GM18517 (cell line): ENCODE data around the gene BNIP3.
A peak's percentile ranks its signal among the peaks of the same experiment; 100 is the strongest.
"Not testable (repeated sequence)": the region's sequence is repeated elsewhere in the genome, so short reads cannot be mapped to it uniquely, and the experiment has no call there.

ENCODE experiments used
- ATAC-seq: cut with Tn5 transposase; IDR thresholded peaks from one replicate; pipeline ENCODE4 v1.9.1; 2021; ENCODE audit warnings: mild to moderate bottlenecking, moderate library complexity; ENCODE audit not compliant: unreplicated experiment

BNIP3 gene

DNA sequence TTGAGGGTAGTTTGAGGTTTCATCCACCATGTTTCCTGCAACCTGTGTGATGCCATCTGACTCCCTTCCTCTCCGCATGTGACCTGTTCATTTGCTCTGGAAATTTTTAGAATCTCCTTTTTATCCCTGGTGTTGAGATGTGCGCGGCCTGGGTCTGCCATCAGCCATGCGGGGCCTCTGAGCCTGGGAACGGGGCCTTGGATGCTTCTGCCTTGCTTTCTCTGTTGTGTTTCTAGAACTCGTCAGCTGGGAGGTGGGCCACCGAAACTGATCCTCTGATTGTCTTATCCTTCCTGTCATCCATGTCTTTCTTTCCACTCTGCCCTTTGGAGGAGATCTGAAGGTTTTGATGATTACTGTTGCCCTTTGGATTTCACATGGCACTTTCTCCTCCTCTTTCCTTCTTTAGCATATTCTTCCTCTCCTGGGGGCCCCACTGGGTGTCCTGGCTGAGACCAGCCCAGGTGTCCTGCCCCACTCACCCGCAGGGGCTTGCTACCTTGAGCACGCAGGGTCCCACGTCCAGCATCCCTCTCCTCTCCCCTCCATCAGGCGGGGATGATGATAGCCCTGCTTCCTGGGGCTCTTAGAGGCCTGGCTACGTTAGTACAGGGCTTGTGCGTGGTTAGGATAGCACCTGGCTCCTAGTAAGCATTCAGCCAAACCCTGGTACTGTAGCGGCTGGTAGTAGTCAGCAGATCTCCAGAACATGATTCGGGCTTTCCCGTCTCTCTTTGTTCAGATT, 51.0 kb downstream of the BNIP3 start:
- no peak for ATAC-seq

- ATAC-seq: no peak
These were observed 51.6 kb downstream of the BNIP3 start for GRCh38 chr10:131930150-131930549.

DNA sequence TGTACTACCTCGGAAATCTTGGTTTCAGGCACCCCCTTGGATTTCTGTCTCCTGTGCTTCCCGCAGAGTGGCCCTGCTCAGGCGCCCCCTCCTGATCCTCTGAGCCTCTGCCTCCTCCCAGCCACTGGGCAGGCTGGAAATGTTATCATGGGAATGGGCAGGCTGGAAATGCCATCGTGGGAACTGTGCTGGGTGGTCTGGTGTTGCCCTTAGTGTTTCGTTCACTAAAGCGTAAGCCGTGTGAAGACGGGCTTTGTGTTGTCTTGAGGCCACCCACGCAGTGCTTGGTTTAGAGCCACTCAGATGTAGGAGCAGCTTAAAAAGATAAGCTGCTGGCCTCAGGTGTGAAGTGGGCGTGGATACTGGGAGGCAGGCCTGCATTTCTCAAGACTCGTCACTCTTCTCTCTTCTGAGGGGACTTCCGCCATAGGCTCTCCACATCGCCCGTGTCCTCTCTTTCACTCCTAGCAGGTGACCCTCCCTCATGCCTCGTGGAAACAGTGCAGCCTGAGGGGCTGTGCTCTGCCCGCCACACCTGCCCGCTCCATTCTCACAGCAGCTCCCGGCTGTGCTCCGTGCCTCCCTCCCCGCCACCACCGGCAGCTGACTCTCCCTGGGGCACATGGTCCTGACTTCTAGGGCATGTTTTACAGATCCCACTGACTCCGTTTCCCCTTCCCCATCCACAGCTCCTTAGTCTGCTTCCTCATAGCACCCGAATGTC, 52.4 kb downstream of the BNIP3 start:
- ATAC-seq: no peak

DNA sequence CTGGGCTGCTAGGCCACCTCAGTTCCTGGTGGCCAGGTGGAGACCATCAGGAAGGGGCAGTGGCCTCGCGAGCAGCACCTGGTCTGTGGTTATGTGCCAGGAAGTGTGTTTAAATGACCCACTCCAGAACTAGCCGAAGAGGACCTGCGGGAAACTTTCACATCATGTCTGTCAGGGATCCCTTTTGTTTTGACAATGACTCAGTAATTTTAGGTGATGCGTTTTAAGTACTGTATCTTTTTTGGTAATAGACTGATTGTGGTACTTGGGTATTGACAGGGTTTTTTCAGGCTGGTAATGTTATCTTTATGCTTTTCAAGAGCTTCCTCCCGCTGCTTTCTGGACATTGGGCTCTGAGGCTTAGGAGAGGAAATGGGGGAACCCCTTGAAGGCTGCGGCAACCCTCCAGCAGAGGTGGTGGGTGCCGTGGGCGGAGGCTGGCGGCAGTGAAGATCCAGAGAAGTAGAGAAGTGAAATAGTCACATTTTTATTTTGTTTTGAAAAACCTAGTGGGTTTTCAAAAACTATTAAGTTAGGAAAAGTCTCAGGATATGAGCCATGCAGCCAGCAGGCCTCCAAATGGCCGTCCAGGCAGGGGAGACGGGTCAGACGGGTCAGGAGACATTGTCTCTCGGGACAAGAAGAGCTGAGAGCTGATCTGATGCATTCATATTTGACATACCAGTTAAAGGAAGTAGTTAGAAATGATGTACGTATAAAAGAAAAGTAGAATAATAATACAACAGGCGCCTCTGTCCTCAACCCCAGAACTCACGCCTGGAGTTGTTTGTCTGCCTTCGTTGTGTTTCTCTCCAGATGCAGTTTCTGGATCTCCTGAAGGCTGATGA, 53.3 kb downstream of the BNIP3 start:
- ATAC-seq: peak; percentile 86

- no peak for ATAC-seq
These were observed 54.8 kb downstream of the BNIP3 start for GRCh38 chr10:131926743-131927595.

GRCh38 chr10:131926253-131926652, 55.5 kb downstream of the BNIP3 start:
- ATAC-seq: no peak

GRCh38 chr10:131925716-131926115, 56.0 kb downstream of the BNIP3 start:
- ATAC-seq: no peak

DNA sequence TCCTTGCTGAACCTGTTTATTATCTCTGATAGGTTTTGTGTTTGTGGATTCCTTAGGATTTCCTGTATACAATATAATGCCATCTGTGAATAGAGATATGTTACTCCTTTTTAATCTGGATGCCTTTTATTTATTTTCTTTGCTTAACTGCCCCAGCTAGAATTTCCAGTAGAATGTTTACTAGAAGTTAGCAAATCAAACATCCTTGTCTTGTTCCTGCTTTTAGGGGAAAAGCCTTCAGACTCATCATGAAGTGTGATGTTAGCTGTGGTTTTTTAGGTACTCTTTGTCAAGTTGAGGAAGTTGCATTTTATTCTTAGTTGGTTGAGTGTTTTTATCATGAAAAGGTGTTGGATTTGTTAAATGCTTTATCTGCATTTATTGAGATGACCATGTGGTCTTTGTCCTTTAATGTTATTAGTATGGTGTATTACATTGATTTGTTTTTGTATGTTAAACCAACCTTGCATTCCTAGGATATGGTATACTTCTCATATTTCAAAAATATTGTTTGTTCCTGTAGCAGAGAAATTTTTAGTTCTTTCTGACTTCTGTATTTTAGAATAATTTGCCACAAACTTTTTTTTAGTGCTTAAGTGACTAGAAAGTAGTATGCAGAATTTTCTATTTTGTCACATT, 56.6 kb downstream of the BNIP3 start:
- no peak for ATAC-seq

- ATAC-seq: no peak
These were observed 58.5 kb downstream of the BNIP3 start for GRCh38 chr10:131923038-131923756.

GRCh38 chr10:131921184-131921583, 60.5 kb downstream of the BNIP3 start:
- ATAC-seq: no peak

DNA sequence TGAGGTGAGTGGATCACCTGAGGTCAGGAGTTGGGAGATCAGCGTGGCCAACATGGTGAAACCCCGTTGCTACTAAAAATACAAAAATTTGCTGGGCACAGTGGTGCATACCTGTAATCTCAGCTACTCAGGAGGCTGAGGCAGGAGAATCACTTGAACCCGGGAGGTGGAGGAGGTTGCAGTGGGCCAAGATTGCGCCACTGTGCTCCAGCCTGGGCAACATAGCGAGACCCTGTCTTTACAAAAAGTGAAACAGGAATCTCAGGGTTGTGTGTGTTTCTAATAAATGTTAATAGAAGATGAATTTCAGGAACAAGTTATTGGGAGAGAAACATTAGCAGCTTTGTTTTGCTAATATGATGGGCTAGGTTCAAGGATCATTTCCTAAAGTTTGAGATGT, 61.0 kb downstream of the BNIP3 start:
- ATAC-seq: no peak

DNA sequence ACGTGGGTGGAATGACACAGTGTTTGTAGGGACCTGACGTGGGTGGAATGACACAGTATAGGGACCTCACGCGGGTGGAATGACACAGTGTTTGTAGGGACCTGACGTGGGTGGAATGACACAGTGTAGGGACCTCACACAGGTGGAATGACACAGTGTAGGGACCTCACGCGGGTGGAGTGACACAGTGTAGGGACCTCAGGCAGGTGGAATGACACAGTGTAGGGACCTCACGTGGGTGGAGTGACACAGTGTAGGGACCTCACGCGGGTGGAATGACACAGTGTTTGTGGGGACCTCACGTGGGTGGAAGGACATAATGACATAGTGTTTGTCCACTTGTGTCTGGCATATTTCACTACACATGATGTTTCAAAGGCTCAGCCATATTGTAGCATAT, 61.6 kb downstream of the BNIP3 start:
- no peak for ATAC-seq

DNA sequence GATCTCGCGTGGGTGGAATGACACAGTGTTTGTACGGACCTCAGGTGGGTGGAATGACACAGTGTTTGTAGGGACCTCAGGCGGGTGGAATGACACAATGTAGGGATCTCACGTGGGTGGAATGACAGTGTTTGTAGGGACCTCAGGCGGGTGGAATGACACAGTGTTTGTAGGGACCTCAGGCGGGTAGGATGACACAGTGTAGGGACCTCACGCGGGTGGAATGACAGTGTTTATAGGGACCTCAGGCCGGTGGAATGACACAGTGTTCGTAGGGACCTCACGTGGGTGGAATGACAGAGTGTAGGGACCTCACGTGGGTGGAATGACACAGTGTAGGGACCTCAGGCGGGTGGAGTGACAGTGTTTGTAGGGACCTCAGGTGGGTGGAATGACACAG, 62.3 kb downstream of the BNIP3 start:
- not testable (repeated sequence) for ATAC-seq
